Hematopoietic multipotent progenitor cell treated with erythropoietin and hydrocortisone succinate and interleukin-3 and kit ligand, for 8 days (in vitro differentiated cells): ENCODE results near the gene ASAP2.

Experiments used
- DNase-seq: peaks from one replicate; pipeline ENCODE4 v3.0.0-alpha.2; 2015

Gene ASAP2

DNA sequence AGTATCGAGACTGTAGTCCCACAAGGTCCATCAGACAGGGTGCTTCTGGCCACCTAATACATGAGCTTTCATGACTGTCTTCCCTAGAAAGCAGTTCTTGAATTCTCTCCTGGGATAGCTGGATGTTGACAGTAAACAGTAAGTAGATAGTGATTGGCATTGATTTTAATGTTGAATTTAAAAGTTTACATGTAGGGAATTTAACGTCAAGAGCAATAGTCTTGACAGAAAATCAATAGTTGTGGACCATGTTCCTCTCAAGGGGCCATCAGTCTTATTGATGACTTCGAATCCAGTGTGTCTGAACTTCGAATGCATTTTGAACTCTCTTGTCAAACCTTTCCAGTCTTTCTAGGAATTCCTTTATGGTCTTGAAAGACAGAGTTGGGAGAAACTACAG lies 152.9 kb downstream of the ASAP2 start:
- no peak for DNase-seq

DNA sequence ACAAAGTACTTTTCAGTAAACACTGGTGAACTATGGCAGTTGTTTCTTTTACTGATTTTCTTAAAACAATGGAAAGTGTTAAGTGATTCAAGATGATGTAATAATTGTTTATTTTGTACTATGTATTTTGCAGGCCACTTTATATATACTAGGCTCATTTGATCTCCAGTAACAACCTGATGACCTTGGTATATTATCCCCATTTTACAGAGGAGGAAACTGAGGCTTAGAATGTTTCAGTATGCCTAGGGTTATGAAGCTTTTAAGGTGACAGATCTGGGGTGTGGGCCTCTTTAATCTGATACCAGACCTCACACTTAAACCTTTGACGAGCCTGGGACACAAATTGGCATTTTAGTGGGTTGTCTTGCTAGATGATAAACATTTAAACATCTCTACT lies 153.5 kb downstream of the ASAP2 start:
- no peak for DNase-seq

DNA sequence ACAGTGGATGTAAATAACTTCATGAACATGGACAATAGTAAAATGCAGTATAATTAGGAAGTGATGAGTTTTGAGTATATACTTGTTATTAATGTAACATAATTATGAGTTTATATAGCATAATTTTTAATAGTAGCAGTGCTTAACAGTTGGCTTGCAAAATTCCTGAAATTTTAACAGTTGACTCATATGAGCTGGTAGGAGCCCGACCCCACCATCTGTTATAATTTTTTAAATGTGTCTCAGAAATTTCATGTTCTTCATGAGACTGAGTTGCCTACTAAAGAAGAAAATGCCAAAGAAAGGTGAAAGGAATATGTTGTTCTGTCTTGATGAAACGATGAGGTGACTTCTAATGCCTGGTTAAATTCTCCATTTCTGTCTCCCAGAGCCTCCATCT lies 154.1 kb downstream of the ASAP2 start:
- no peak for DNase-seq

DNA sequence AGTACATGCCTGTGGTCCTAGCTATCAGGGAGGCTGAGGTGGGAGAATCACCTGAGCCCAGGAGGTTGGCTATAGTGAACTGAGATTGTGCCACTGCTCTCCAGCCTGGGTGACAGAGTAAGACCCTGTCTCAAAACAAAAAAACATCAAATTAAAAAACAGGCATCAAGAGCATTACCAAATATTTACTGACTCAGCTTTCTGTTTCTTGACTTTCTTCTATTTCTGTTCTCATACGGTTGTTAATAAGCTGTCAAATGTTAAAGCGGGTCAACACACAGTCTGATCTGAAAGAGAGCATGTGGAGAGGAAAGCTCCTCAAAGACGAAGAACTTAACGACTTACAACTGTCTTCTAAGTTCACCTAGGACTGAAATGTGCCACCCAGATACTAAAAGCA lies 157.8 kb downstream of the ASAP2 start:
- no peak for DNase-seq

DNA sequence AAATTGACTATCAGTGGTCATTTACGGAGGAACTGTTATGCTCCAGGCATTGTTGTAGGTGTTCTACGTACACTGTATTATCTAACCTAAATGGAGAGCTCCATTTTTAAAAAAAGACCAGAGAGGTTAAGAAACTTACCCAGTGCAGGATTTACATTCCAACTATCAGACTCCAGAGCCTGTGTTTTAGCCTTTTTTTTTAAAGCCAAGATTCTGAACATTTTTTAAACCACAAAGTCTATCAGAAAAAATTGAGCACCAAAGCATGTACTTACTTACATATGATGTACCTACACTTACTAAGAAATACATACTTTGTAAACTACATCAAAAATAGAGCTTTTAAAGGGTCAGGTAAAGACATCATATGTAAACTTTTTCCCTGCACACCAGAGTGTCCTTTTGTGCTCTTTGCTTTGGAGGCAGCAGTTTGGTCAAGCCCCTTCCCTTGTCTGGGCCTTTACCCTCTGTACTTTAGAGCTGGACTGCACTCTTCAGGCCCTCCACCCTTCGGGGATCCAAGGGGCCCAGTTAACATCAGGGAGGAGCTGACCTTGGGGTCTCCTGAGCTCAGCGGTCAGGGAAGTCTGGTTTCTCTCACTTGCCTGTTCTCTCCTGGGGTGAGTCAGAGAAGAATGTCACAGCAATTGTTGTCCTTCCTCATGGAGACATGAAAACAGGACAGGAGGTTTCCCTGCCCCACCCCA lies 158.3 kb downstream of the ASAP2 start:
- DNase-seq = no peak

DNA sequence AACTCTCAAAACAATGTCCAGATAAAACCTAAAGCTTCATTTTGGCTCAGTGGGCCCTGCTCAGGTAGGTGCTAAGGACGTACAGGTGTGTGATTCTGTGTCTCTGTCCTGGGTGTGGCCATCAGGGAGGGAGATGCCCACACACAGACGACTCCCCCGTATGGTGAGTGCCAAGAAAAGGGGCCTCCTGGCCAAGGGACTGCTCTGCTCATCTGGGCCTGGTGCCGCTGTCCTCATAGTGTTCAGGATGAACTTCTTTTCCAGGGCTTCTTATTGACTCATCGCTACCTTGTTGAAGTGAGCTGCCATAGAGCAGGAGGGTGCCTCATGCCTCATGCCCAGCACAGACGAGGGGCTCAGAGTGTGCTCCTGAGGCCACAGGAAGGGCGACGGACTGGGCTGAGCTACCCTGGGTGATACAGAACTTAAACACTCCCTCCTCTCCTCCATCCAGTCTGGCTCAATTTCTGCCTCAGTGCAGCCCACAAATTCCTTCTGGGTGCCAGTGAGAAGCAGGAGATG lies 158.9 kb downstream of the ASAP2 start:
- DNase-seq = no peak

DNA sequence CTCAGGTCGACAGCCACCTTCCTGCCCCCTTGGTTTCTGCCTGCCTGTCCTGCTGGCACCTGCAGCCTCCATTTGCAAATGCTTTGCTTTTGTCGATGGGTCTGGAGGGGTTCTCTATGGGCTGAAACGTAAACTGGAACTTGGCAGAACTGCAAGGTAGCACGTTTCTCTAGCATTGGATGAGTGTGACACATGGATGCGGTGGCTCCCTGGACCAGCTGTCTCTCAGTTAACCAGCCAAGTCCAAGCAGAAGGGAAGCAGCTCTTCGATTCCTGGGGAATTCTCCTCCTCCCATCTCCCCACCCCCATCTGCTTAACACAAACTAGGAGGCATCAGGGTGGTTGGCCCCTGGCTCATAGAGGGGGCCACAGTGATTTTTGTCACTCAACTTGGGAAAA lies 159.4 kb downstream of the ASAP2 start:
- DNase-seq = no peak

DNA sequence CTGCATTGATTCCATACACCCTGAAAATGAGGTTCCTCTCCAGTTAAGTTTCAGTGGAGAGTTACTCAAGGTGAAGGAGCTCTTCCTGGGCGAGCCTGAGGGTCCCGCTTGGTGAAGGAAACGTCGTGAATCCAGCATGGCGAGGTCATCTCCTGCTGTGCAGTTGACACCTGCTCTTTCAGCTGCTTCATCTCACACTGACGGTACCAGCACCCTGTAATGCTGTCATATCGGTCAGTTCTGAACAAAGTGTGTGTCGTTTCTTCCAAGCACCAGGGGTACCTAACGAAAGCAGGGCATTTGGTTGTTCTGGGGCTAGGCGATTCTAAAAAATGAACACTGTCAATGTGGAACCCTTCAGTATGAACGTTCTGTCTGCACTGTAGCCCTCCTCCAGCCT lies 164.1 kb downstream of the ASAP2 start:
- no peak for DNase-seq

DNA sequence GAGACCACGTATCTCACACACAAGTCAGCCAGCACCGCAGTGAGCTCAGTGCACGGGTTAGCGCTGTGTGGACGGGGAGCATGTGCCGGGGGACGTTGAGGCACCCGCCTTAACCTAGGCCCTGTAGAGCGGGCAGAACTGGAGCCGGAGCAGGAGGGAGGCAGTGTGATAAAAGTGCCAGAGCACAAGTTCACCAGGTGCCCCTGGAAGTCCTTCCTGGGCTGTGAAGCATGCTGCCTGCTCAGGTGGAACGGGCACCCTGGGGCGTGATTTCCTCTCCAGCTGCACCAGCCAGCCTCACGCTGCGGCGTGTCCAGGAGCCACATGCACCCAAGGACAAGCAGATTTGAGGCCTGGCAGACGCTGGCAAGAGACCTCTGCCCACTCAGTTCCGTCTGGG lies 166.4 kb downstream of the ASAP2 start:
- DNase-seq = no peak

DNA sequence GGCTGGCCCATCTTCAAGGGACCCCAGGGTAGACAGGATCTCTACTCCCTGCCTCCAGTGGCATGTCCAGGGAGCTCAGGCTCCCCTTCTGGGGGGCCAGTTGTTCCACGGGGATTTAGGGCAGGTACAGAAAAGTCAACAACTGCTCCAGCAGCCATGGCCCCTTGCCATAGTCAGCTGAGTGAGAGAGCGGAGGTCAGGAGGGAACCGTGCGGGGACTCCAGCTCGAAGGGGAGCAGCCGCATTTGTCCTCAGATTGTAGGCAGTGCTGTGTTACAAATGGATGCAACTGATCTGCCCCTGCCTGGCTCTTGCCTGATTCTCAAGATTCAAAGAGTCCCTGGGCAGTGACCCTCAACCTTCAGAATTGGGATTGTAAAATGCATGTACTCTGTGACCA lies 166.9 kb downstream of the ASAP2 start:
- no peak for DNase-seq

DNA sequence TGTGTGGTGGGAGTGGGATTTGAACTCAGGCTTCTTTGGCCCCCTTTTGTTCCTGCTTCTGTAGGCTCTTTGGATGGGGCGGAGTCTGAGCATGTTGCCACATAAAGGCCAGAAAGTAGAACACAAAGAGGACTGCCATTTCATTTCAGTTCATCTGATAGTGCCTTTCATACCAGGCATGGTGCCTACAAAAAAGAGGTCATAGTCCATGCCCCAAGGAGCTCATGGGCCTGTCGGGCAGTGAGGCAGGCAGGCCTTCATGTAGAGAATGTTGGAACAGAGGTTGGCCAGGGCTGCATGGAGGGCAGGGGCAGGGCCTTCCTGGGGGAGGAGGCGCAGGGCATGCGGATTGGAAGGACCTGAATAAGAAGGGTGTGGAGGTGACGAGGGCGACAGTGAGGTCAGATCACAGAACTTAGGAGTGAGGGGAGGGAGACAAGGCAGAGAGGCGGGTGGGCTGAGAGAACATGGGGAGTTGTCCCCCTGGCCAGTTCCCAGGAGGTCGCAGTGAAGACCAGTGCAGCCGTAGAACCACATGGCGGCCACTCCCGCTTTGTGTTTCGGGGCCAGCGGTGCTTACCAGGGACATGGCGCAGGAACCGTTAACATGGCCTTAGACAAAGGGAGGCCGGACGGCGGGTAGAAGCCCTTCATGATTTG lies 167.6 kb downstream of the ASAP2 start:
- DNase-seq = no peak

DNA sequence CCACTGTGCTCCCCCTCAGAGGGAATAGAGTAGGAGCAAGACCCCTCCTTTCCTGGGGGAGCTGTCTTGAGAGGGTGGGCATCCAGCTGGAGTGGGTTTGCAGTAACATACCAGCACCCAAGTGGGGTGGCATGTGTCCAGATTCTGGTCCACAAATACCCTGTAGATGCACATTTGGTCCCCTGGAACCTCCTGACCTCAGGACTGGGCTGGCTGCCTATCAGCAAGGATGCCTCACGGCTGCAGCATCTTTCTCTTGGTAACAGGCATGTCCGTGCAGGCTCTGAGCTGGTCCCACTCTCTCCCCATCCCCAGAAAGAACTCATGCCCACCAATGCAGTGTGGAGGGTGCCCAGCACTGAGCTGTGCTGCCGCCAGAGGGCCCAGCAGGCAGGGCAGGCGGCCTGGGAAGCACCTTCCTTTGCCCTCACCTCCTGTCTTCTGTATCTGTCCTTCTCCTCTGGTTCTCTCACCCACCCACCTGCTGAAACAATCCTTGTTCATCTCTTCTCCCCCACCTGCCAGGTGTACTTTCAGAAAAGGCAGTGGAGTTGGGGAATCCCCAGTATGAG lies 169.3 kb downstream of the ASAP2 start:
- no peak for DNase-seq

DNA sequence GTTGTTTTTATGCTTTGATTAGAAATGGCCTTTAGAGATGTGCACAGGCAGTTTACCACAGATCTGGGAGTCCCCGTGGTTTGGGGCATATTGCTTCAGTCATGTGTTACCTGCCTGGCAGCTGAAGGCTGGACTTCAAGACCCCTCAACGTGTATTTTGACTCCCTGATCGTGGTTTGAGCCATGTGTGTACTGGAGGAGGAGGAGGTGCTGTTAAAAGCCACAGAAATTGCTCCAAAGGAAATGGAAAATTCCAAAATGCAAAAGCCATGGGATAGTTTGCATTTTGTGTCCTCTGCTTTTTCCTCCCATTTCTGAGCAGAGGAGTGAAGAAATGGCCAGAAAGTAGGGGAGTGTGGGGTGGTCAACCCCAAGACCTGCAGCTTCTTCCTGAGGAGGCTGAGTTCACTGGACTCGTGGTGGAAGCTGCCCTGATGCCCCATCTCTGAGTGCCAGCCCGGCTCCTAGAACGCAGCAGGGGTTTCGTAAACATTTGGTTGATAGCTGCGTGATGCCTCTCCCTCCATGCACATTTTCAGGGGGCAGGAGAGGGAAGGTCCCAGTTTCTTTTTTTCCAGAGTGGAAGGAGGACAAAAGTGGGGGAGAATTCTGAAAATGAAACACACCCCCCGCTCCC lies 171.0 kb downstream of the ASAP2 start:
- no peak for DNase-seq

DNA sequence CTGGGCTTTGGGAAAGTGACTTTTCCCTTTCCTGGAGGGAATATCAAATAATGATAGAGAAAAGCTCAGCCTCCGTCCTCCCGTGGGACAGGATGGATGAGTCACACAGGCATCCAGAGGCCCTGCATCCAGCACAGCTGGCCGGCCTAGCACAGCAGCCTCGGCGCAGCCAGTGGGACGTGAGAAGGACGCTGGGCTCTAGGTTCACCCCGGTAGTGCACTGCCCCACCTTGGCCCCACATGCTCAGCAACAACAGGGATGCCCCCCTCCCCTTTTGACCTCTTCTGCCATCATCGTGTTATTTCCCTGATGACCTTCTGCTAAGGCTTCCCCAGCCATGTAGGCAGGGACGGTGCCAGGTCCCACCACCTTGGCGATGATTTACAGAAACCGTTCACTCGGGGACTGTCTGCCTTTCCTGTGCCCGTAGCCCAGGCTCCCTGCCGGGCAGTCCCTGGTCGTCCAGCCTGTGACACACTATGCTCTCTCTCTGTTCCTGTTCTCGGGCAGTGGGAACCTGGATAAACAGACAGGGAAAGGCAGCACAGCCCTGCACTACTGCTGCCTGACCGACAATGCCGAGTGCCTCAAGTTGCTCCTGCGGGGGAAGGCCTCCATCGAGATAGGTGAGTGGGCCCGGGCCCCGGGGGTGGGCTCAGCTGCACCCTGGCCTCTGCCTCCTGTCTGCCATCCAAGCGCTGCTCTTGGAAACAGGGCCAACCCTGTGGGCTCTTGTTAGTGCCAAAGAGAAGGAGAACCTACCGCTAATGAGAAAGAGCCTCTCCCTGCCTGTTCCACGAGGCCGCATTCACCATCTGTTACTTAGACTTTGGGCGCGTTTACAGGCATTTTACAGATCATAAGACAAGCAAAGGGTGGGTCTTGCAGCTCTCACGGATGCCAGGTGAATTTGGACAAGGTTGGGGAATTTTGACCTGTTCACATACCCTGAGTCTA lies 172.1 kb downstream of the ASAP2 start:
- no peak for DNase-seq

DNA sequence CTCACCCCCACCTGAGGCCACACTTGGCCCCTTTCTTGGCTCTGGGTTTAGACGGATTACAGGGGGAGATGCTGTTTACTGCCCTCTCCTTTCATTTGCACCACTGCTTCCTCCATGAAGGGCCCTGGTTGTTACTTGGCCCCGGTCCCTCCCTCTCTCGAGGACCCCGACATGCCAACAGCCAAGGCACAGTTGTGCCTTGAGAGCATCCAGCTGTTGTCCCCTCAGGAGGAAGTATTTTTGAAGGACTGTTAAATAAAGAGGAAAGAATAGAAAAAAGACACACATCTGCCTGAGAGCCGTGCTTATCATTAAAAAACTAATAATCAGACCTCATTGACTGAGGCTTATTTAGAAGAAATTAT lies 172.8 kb downstream of the ASAP2 start:
- no peak for DNase-seq

DNA sequence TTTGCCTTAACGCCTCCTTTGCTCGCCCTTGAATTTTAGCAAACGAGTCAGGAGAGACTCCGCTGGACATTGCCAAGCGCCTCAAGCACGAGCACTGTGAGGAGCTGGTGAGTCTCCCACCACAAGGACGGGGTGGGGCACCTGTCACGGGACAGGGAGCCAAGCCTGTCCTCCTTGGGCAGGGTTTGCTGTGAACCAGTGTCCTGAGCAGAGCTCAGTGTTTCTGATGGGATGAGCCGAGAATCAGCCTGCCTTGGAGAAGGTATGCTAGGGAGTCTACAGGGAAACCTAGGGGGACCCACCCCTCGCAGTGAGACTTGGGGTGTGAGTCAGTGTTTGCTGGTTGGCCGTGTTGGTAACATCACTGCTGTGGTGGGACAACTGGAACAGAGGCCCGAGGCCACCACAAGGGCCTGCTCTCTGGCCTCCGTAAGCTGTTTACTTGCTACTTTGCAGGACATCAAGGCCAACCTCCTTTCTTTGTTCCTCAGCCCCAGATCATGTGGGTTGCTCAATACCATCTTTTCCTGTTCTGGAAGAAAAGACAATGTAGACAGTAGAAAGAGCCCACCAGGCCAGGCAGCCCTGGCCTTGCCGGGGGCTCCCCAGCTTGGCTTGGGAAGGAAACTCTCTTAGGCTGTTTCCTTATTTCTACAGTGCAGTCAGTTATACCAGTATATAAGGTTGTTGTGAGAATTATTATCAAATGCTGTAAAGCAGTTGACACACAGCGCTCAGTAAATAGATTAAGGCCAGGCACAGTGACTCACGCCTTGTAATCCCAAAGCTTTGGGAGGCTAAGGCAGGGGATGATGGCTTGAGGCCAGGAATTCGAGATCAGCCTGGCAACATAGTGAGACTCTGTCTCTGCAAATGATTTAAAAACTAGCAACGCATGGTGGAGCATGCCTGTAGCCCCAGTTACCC lies 174.4 kb downstream of the ASAP2 start:
- DNase-seq = no peak

DNA sequence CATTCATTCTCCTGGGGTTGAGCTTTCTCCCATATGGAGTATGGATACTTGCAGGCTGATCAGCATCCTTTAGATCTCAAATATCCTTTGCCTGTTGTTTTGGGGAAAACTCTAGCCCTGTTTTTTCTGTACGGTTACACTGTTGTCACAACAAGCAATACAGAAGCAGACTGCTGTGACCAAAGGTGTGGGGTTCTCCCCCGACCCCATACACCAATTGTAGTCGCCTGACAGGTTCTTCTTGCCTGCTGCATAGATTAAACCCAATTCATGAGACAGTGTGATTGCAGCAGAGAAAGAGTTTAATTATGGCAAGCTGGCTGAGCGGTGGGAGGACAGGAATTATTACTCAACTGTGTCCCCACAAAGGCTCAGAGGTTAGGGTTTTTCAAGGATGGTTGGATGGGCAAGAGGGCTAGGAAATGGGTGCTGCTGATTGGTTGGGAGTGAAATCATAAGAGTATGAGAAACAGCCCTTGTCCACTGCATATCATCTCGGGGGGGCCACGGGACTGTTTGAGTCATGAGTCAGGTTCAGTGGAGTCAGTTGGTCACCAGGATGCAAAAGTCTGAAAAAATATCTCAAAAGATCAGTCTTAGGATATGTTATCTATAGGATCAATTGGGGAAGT lies 176.1 kb downstream of the ASAP2 start:
- no peak for DNase-seq

DNA sequence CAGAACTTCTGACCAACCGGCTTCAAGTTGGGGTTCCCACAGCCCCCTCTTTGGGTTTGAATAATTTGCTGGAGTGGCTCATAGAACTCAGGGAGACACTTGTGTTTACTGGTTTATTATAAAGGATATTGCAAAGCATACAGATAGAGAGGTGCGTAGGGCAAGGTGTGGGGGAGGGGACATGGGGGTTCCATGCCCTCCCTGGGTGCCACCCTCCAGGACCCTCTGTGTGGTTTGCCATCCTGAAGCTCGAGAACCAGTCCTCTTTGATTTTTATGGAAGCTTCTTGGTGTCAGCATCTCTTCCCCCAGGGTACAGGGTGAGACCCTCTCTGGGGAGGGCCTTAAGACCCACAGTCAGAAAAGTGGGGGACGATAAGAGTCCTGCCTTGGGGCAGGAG lies 177.9 kb downstream of the ASAP2 start:
- no peak for DNase-seq

DNA sequence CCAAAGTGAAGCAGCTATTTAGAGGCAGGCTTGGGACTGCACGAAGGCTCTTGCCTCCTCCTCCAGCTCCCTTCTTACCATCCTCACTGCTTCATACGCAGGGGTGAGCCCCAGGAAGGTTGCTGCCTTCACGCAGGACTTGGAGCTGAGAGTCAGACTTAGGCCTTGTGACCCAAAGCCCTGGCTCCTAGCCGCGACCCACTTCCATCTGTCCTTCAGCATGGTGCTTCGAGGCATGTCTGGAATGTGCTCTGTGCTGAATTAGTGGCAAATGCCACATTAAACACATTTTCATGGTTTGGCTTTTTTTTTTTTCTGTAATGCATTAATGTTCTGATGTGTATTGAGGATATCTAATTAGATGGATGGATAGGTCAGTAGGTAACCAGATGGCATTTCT lies 179.2 kb downstream of the ASAP2 start:
- no peak for DNase-seq

DNA sequence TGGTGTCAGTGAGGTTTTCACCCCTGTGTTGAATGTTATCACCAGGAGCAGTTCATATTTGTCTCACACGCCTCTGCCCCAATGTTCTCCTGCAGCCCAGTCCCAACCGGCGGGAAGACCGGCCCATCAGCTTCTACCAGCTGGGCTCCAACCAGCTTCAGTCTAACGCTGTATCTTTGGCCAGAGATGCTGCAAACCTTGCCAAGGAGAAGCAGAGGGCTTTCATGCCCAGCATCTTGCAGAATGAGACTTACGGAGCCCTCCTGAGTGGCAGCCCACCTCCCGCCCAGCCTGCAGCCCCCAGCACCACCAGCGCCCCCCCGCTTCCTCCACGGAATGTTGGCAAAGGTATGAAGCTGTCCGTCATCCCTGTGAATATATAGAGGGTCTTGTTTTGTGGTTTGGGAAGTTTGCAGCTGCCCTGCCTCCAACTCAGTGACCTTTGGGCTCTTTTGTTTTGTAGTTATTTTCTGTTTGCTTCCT lies 181.6 kb downstream of the ASAP2 start:
- no peak for DNase-seq
